SK-MEL-5 (cell line): ENCODE results near the gene MAN2B2. TPM values are rescaled to one million over a fixed set of nuclear protein-coding genes. Genes with fewer than 3 reads are reported as not detected.

Experiments
- DNase-seq: peaks from one replicate; pipeline ENCODE4 v3.0.0-alpha.2; 2016; ENCODE audit warnings: low read depth, low spot score
- in situ Hi-C: cut with HindIII; loops from 2 replicates; pipeline ENCODE4 v1.10.0; 2016; ENCODE audit warnings: low sequenced_read_pairs, high pct_unique_total_duplicates, low pct_unique_long_range_greater_than_20kb
- polyA plus RNA-seq, 2 experiments: library from polyadenylated mRNA; depleted of rRNA; stranded (reverse); fragments of >200 nt; gene quantifications; 2 replicates each; pipeline ENCODE4 v1.2.3, GENCODE V29; 2015
- total RNA-seq: library from RNA; depleted of rRNA; stranded (reverse); fragments of >200 nt; shearing (Covaris generic); gene quantifications from 2 replicates; pipeline ENCODE4 v1.2.3, GENCODE V29; 2014; rRNA removed

Gene MAN2B2
- 12.4 and 15.5 TPM in 2 replicates for total RNA-seq
- 30.6 and 38.0 TPM in 2 replicates for polyA plus RNA-seq (2015; cell fraction: cytosol; rRNA removed)
- 13.2 and 17.7 TPM in 2 replicates for polyA plus RNA-seq (2015; cell fraction: nucleus; rRNA removed)

DNA sequence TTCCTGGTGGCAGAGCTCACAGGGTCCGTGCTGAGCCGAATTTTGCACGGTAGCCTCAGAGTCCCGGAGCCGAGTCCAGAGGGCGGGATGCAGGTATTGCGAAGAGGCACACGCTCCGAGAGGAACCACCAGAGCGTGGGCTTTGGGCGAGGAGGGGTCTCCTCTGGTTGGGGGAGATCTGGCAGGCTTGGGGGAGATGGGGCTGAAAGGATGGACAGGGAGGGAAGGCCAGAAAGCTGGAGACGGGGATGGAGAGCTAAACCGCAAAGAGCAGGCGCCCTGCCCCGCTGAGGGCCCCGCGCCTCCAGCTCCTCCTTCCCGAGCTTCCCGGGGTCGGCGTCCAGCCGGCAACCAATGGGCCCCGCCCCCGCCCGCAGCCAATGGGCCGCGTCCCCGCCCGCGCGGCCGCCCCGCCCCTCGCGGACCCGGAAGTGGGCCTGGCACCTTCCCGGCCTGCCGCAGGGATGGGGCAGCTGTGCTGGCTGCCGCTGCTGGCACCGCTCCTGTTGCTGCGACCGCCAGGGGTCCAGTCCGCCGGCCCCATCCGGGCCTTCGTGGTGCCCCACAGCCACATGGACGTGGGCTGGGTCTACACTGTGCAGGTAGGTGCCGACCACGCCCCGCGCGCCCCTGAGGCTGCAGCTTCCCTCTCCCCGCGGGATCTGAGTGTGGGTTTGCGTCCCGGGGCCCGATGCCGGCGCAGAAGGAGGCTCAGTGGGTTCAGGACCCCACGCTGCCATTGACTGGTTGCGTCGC, at the start of gene MAN2B2:
MAN2B2 (plus strand) TSS at position 443 of the 756 bp plus-strand sequence; CDS start at position 465, 22 bp downstream.
- peak; percentile 79 for DNase-seq
- in situ Hi-C loops: no loop called here

DNA sequence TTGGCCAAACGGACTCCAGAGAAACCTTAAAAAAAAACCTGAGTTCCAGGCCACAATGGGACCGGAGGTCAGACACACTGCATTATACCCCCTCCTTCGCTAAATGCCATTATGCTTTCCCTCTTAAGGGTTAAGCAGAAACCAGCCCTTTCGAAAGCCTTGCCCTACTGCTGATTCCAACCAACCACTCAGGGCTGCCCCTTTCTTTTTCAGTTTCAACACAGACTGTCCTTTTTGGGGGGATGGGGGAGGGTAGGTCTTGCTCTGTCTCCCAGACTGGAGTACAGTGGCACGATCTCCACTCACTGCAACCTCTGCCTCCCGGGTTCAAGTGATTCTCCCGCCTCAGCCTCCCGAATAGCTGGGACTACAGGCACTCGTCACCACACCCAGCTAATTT, 49.5 kb upstream of the MAN2B2 start:
- no peak for DNase-seq
- in situ Hi-C loops: no loop called here

- in situ Hi-C loops: no loop called here
- no peak for DNase-seq
Measured at GRCh38 chr4:6526156-6526555, 48.8 kb upstream of the MAN2B2 start.

DNA sequence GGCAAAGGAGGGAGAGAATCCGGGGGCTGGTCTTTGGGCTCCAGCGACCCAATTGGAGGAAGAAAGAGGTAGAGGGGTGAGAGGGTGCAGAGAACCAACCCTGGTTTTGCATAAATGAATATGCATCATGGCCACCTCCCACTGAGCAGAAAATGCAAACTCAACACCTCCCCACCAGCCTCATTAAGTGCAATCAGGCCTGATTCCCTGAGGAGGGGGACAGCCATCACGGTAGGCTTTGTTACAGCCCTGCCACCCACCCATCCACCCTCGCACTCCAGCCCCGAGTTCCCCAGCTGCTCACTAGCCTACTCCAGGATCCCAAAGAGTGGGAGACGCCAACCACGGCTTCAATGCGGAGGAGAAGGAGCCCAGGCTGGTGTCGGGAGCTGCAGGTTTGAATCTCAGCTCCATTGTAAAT, 48.3 kb upstream of the MAN2B2 start:
- in situ Hi-C loops: no loop called here
- DNase-seq: no peak

- in situ Hi-C loops: no loop called here
- no peak for DNase-seq
Measured at GRCh38 chr4:6527259-6527658, 47.7 kb upstream of the MAN2B2 start.

GRCh38 chr4:6527683-6528595, 47.0 kb upstream of the MAN2B2 start:
- no peak for DNase-seq
- in situ Hi-C loops: no loop called here

GRCh38 chr4:6529021-6529420, 46.0 kb upstream of the MAN2B2 start:
- in situ Hi-C loops: no loop called here
- DNase-seq: no peak

GRCh38 chr4:6530301-6530700, 44.7 kb upstream of the MAN2B2 start:
- DNase-seq: no peak
- in situ Hi-C loops: no loop called here

- in situ Hi-C loops: no loop called here
- DNase-seq: no peak
Measured at GRCh38 chr4:6530964-6531363, 44.0 kb upstream of the MAN2B2 start.

DNA sequence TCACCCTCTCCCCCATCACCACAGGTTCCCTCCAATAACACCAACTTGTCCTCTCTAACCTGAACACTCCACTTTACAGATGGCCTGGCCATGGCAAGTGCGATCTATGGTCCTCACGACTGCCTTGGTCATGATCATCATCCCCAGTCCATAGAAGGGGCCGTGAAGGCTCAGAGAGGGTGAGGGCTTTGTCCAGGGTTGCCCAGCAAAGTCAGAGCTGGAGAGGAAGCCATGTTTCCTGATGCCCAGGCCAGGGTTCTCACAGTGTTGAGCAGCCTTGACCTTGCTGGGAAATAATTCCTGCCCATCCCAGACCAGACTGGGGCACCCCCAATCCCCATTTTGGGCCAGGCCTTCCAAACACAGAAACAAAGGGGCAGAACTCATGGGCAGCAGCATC, 42.9 kb upstream of the MAN2B2 start:
- in situ Hi-C loops: no loop called here
- no peak for DNase-seq

- no peak for DNase-seq
- in situ Hi-C loops: no loop called here
Measured at GRCh38 chr4:6532658-6533057, 42.3 kb upstream of the MAN2B2 start.

- no peak for DNase-seq
- in situ Hi-C loops: no loop called here
Measured at GRCh38 chr4:6534050-6534449, 40.9 kb upstream of the MAN2B2 start.

- DNase-seq: no peak
- in situ Hi-C loops: no loop called here
Measured at GRCh38 chr4:6534618-6535328, 40.2 kb upstream of the MAN2B2 start.

DNA sequence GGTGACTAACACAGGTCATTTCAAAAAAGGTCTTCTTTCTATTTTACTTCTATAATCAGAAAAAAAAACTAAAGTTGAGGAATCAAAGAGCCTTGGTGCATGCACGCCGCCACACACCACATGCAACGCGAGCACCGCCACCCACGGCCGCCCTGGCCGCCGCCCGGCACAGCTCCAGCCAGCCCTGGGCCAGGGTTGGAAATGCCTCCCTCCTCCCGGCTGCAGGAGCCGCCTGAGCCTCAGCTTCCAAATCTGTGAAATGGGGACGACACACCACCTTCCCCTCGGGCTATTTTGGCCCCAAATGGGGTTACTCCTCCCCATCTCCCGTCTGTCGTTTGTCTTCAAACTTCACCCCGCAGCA, 39.7 kb upstream of the MAN2B2 start:
- no peak for DNase-seq
- in situ Hi-C loops: no loop called here

DNA sequence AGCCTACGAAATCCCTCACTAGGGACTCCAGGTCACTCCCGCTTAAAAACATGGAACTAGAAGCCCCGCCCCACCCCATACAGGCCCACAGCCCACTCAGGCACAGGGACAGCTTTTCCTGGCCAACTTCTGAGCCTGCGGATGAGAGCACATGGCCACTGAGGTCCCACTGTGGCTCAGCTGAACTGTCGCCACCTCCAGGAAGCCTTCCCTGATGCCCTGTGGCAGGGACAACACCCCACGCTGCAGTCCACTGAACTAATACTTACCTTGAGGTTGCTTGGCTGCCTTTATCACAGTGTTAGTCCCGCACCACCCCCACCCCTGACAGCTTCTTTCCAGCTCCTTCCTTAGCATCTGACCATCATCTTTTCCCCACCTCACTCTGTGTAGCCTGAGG, 39.3 kb upstream of the MAN2B2 start:
- in situ Hi-C loops: no loop called here
- no peak for DNase-seq

- in situ Hi-C loops: no loop called here
- DNase-seq: no peak
Measured at GRCh38 chr4:6538111-6538510, 36.9 kb upstream of the MAN2B2 start.

DNA sequence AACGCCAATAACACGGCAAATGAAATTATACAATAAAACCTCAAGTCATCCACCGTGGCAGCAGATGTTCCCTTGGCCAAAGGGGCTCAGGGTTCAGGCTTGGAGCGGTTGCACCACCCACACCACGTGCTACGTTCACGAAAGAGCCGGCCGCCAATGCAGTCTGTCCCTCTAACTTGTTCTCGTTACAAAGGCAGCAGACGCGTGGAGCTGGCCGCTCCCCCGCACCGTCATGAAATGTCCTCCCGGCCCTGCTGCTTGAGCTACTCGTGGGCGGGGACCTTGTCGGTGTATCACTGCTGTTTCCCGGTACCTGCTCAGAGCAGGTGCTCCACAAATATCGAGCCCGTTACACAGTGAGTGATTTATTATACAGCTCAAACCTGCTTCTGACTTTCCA, 36.4 kb upstream of the MAN2B2 start:
- DNase-seq: no peak
- in situ Hi-C loops: no loop called here
